Activated CD4-positive, alpha-beta memory T cell treated with anti-CD3 and anti-CD28 coated beads for 36 hours (primary cell): ENCODE measurements around the gene CFAP73. TPM values are rescaled to one million over a fixed set of nuclear protein-coding genes. Genes with fewer than 3 reads are reported as not detected.

ENCODE experiments used
- CTCF ChIA-PET: fragments of 350-600 bp; sonication (Branson Sonifier 250); formaldehyde crosslinking; loops from one replicate; lab custom pipeline; 2021; ENCODE audit warnings: antibody characterized with exemption, inconsistent platforms; lab: Charles Lee
- POLR2A ChIA-PET: fragments of 350-600 bp; sonication (Branson Sonifier 250); formaldehyde crosslinking; loops from one replicate; lab custom pipeline; 2021; ENCODE audit warnings: antibody characterized with exemption; lab: Charles Lee
- DNase-seq: peaks from one replicate; pipeline ENCODE4 v3.0.0-alpha.2; 2020
- H3K27ac Mint-ChIP-seq: one replicate; pipeline ENCODE4 v1.8.0; 2021; ENCODE audit warnings: mixed read lengths
- H3K27me3 Mint-ChIP-seq: one replicate; pipeline ENCODE4 v1.8.0; 2021; ENCODE audit warnings: mixed read lengths
- H3K36me3 Mint-ChIP-seq: one replicate; pipeline ENCODE4 v1.8.0; 2021; ENCODE audit warnings: mixed read lengths
- H3K4me1 Mint-ChIP-seq: one replicate; pipeline ENCODE4 v1.8.0; 2021; ENCODE audit warnings: low read depth, mixed read lengths
- H3K4me3 Mint-ChIP-seq: one replicate; pipeline ENCODE4 v1.8.0; 2021; ENCODE audit warnings: mild to moderate bottlenecking, mixed read lengths
- H3K9me3 Mint-ChIP-seq: one replicate; pipeline ENCODE4 v1.8.0; 2021; ENCODE audit warnings: mixed read lengths
- intact Hi-C: fragments of 100-400 bp; cut with micrococcal nuclease; formaldehyde crosslinking; loops from one replicate; pipeline ENCODE4 v1.15.1; 2023
- total RNA-seq, 2 experiments: library from RNA; stranded (reverse); gene quantifications; one replicate each; pipeline ENCODE4 v1.2.3, GENCODE V29; 2021

The CFAP73 gene
- total RNA-seq, 2 experiments from 2014 or later: 0.90 to 0.94 TPM

DNA sequence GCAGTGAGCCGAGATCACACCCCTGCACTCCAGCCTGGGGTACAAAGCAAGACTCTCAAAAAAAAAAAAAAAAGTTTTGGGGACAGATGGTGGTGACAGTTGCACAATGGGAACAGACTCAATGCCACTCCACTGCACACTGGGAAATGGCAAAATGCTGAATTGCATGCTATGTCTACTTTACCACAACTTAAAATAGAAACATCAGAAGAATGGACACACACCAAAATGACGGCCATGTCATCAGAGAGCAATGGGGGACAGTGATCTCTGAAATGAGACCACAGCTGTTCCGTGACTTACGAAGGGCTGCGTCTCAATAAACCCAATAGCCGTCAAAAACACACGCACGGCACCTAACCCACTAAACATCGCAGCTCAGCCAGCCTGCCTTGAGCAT lies 22.0 kb downstream of the CFAP73 start:
- Mint-ChIP-seq H3K4me1 (peaks cover 2% of the 10 kb centered on the region), H3K36me3 (peaks cover 51% of the 10 kb centered on the region), H3K27ac (no peak overlapping the region), H3K27me3 (no peaks in the 10 kb centered on the region), H3K9me3 (no peaks in the 10 kb centered on the region), H3K4me3 (no peak overlapping the region)
- intact Hi-C loops: no loop called here
- ChIA-PET CTCF (interaction anchor here (1.5 to 6.3 kb wide), 4 partner anchors 10 to 178 kb away, joined by 4 to 60 read pairs (median 8); no protein-coding TSS in a partner anchor), POLR2A (no interaction called here)
- DNase-seq: no peak

DNA sequence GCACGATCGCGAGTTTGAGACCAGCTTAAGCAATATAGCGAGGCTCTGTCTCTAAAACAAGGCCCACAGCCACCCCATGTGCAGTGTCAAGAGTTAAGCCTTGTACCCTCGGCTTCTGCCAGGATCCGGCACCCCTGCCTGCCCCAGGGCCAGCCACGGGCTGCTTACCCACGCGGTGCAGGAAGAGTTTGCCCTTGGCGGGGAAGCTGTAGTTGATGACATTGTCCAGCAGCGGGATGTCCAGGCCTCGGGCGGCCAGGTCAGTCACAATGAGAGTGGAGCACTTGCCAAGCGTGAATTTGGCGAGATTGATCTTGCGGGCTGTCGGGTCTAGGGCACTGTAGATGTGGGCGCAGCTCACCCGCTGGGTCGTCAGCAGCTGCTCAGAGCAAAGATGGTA lies 22.7 kb downstream of the CFAP73 start:
- ChIA-PET CTCF (interaction anchor here (0.9 to 6.3 kb wide), 9 partner anchors 10 to 253 kb away, joined by 3 to 60 read pairs (median 5); no protein-coding TSS in a partner anchor), POLR2A (interaction anchor here (1.4 kb wide), 1 partner anchor 19 kb away, joined by 3 read pairs; no protein-coding TSS in a partner anchor)

DNA sequence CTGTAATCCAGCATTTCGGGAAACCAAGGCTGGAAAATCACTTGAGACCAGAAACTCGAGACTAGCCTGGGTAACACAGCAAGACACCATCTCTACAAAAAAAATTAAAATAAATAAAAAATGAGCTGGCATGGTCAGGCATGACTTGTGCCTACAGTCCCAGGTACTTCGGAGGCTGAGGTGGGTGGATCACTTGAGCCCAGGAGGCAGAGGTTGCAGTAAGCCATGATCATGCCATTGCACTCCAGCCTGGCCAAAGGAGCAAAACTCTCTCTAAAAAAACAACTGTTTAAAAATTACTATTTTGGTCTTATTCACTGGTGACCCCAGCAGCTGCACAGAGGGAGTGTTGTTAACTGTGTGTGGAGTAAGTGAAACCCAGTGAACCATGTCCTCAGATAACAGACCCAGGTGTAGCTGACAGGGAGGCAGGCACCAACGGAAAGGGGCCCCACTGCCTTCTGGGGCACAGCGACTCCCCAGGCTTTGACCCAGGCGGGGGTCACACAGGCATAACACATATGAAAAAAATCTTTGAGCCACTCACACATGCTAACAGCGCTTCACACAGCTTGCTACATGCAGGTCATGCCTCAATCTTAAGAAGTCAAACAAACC lies 23.7 kb downstream of the CFAP73 start:
- Mint-ChIP-seq H3K9me3 (peaks cover 3% of the 10 kb centered on the region), H3K27me3 (no peaks in the 10 kb centered on the region), H3K27ac (no peak overlapping the region), H3K36me3 (peaks cover 64% of the 10 kb centered on the region), H3K4me3 (no peak overlapping the region), H3K4me1 (peaks cover 2% of the 10 kb centered on the region)
- ChIA-PET POLR2A (interaction anchor here (1.4 kb wide), 1 partner anchor 20 kb away, joined by 3 read pairs; no protein-coding TSS in a partner anchor), CTCF (interaction anchor here (0.6 to 6.3 kb wide), 16 partner anchors 8 to 180 kb away, joined by 3 to 60 read pairs (median 6); partner anchors contain the start of genes DDX54 and RITA1)
- DNase-seq: no peak
- intact Hi-C loops: no loop called here

More for the DNA sequence above, 22.7 kb downstream of the CFAP73 start:
- DNase-seq: no peak
- Mint-ChIP-seq H3K4me3 (no peak overlapping the region), H3K36me3 (peaks cover 54% of the 10 kb centered on the region), H3K27ac (no peak overlapping the region), H3K9me3 (peaks cover under 1% of the 10 kb centered on the region), H3K4me1 (peaks cover 2% of the 10 kb centered on the region), H3K27me3 (no peaks in the 10 kb centered on the region)
- intact Hi-C loops: no loop called here

DNA sequence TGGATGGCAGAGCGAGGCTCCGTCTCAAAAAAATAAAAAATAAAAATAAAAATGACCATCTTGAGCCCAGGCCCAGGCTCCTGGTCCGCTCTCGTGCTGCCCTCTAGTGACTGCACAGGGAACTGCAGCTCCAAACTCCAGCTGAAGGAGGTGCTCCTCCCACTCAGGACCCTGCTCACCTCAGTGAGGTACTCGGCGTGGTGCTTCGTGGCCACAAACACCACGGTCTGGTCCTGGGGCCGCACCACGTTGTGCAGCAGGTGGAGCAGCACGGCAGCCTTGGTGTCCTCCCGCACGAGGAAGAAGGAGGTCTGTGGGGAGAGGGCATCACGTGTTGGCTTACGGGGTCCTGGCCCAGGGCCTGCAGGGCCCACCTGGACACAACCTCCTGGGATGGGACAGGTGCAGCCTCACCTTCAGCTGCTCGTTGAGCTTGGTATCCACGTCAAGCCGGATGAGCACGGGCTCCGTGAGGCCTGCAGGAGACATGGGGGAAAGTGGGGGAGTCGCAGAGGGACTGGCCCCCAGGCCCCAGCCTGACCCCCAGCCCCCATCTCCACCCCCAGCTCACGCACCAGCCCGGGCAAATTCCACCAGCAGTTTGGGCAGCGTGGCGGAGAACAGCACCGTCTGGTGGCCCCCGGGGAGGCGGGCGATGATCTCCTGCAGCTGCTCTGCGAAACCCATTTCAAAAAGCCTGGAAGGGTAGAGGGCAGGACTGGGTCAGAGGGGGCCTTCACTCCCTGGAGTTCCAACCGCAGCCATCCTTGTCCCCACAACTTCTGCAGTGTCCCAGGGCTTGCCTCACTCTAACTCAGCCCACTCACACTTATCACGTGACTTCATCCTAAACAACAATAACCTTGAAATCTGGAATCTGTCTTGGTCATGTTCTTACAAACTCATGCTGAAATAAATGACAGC lies 25.2 kb downstream of the CFAP73 start:
- Mint-ChIP-seq H3K4me1 (peaks cover 2% of the 10 kb centered on the region), H3K4me3 (no peak overlapping the region), H3K27me3 (no peaks in the 10 kb centered on the region), H3K36me3 (peaks cover 73% of the 10 kb centered on the region), H3K9me3 (peaks cover 3% of the 10 kb centered on the region), H3K27ac (no peak overlapping the region)
- DNase-seq: peak; percentile 84
- POLR2A ChIA-PET: interaction anchor here (1.5 kb wide), 1 partner anchor 21 kb away, joined by 6 read pairs; no protein-coding TSS in a partner anchor
- intact Hi-C loops: loop anchor here (1.0 kb wide), 1 partner anchor 125 kb away; no protein-coding TSS in a partner anchor
- CTCF ChIA-PET: interaction anchor here (0.6 to 6.3 kb wide), 38 partner anchors 9 to 1762 kb away, joined by 3 to 60 read pairs (median 4); partner anchors contain the start of genes DDX54, OAS2 and RITA1

DNA sequence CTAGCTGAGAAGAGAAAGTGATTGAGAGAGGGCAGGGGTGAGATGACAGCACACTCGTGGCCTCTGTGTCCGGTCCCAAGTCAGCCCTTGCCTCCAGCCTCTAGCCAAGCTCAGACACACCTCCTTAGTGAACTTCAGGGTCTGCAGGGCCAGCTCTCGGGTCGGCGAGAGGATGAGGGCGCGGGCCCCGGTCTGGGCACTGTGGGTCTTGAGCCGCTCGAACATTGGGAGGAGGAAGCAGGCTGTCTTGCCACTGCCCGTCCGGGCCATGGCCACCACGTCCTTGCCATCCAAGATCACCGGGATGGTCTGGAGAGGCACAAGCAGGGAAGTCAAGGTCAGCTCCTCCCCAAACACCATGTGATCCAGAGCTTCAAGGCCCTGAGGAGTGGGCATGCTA lies 29.5 kb downstream of the CFAP73 start:
- intact Hi-C loops: no loop called here
- H3K27me3 Mint-ChIP-seq: no peaks in the 10 kb centered on the region
- H3K4me1 Mint-ChIP-seq: peaks cover 11% of the 10 kb centered on the region
- DNase-seq: no peak
- peaks cover 3% of the 10 kb centered on the region for H3K9me3 Mint-ChIP-seq
- peaks cover 52% of the 10 kb centered on the region for H3K36me3 Mint-ChIP-seq
- CTCF ChIA-PET: no interaction called here
- no peak overlapping the region for H3K27ac Mint-ChIP-seq
- H3K4me3 Mint-ChIP-seq: no peak overlapping the region
- POLR2A ChIA-PET: no interaction called here

DNA sequence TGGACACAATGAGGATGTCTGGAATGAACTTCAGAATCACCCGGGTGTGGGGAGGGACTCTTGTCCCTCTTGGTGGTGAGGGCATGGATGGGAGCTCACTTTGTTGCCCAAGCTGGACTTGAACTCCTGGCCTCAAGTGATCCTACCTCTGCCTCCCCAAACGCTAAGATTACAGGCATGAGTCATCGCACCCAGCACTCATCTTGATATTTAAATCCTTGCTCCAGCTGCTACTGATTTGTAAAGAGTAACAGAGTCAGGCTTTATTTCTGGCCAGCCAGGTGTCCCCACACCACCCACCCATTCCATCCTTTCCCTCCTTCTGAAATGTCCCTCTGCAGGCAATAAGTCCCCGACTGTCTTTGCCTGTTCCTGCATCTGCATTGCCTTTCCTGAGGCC lies 30.8 kb downstream of the CFAP73 start:
- peaks cover 3% of the 10 kb centered on the region for H3K9me3 Mint-ChIP-seq
- no peaks in the 10 kb centered on the region for H3K27me3 Mint-ChIP-seq
- DNase-seq: no peak
- H3K4me3 Mint-ChIP-seq: no peak overlapping the region
- peaks cover 9% of the 10 kb centered on the region for H3K4me1 Mint-ChIP-seq
- peaks cover 46% of the 10 kb centered on the region for H3K36me3 Mint-ChIP-seq
- intact Hi-C loops: loop anchor here (10.0 kb wide), 1 partner anchor 154 kb away; the partner anchor contains the start of gene SLC8B1
- no peak overlapping the region for H3K27ac Mint-ChIP-seq
- CTCF ChIA-PET: interaction anchor here (1.0 kb wide), 1 partner anchor 132 kb away, joined by 3 read pairs; no protein-coding TSS in a partner anchor
- POLR2A ChIA-PET: interaction anchor here (0.6 kb wide), 1 partner anchor 107 kb away, joined by 5 read pairs; no protein-coding TSS in a partner anchor

DNA sequence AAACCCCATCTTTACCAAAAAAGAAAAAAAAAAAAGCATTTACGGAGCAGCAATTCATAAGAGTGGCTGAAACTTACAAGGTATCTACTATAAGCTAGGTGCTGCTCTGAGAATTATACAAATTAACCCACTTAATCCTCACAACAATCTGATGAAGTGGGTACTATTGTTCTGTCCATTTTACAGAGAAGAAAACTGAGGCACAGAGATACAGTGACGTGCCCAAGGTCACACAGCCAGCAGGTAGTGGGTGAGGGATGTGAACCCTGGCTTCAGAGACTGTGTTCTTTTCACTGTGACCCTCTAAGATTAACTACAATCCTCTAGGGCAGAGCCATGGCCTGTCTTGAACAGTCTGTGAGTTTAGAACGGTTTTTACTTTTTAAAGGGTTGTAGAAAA lies 32.5 kb downstream of the CFAP73 start:
- Mint-ChIP-seq H3K27ac (no peak overlapping the region), H3K27me3 (no peaks in the 10 kb centered on the region), H3K9me3 (peaks cover 3% of the 10 kb centered on the region), H3K4me1 (peaks cover 19% of the 10 kb centered on the region), H3K4me3 (no peak overlapping the region), H3K36me3 (peaks cover 40% of the 10 kb centered on the region)
- POLR2A ChIA-PET: interaction anchor here (0.6 to 1.0 kb wide), 2 partner anchors 42 to 96 kb away, joined by 4 to 8 read pairs; no protein-coding TSS in a partner anchor
- DNase-seq: no peak
- intact Hi-C loops: loop anchor here (10.0 kb wide), 1 partner anchor 153 kb away; the partner anchor contains the start of gene SLC8B1
- CTCF ChIA-PET: no interaction called here

DNA sequence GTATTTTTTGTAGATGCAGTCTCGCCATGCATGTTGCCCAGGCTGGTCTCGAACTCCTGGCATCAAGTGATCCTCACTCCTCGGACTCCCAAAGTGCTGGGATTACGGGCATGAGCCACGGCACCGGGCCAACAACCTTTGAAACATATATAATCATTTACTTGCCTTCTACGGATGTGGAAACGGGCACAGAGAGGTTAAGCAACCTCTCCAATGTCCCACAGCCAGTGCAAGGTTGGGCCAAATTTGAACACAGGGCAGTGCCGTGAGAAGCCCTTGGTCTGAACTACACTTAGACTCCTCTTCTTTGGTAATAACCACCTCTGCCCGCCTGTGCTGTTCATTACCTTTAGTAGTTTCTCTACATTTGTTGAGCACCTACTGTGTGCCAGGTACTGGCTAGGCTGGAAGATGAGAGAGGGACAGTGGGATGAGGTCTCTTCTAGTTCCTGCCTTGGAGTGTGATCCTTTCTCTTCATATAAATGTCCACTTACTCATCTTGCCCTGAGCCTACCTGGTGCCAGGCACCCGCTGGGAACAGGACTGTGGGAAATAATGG lies 33.6 kb downstream of the CFAP73 start:
- H3K27ac Mint-ChIP-seq: peak overlapping the region; percentile 38
- ChIA-PET POLR2A (interaction anchor here (0.6 to 1.5 kb wide), 2 partner anchors 48 to 124 kb away, joined by 3 read pairs; no protein-coding TSS in a partner anchor), CTCF (interaction anchor here (1.3 kb wide), 1 partner anchor 30 kb away, joined by 3 read pairs; no protein-coding TSS in a partner anchor)
- H3K36me3 Mint-ChIP-seq: peaks cover 30% of the 10 kb centered on the region
- no peaks in the 10 kb centered on the region for H3K9me3 Mint-ChIP-seq
- intact Hi-C loops: loop anchor here (10.0 kb wide), 1 partner anchor 152 kb away; the partner anchor contains the start of gene SLC8B1
- H3K27me3 Mint-ChIP-seq: no peaks in the 10 kb centered on the region
- peaks cover 24% of the 10 kb centered on the region for H3K4me1 Mint-ChIP-seq
- peak overlapping the region; percentile 94 for H3K4me3 Mint-ChIP-seq
- DNase-seq: no peak

DNA sequence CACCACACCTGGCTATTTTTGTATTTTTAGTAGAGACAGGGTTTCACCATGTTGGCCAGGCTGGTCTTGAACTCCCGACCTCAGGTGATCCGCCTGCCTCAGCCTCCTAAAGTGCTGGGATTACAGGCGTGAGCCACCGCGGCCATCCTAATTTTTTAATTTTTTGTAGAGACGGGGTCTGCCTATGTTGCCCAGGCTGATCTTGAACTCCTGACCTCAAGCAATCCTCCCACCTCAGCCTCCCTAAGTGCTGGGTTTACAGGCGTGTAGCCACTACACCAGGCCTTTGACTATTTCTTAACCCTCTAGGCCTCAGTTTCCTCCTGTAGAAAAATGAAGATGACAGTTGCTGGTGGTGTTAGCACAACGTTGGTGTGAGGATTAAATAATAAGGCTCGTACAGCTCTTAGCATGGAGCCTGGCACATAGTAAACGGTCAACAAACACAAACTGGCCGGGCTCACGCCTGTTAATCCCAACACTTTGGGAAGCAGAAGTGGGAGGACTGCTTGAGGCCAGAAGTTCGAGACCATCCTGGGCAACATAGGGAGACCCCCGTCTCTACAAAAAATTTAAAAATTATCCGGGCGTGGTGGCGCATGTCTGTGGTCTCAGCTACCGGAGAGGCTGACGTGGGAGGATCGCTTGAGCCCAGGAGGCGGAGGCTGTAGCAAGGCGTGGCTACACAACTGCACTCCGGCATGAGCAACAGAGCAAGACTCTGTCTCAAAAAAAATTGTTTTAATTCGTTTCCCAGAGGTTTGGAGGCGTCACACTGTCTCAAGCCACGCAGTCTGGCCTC lies 34.8 kb downstream of the CFAP73 start:
- H3K36me3 Mint-ChIP-seq: peaks cover 23% of the 10 kb centered on the region
- H3K27me3 Mint-ChIP-seq: no peaks in the 10 kb centered on the region
- intact Hi-C loops: loop anchor here (1.0 to 10.0 kb wide), 4 partner anchors 37 to 175 kb away; partner anchors contain the start of genes PLBD2, SLC8B1 and TPCN1
- CTCF ChIA-PET: interaction anchor here (0.7 to 3.0 kb wide), 5 partner anchors 11 to 191 kb away, joined by 3 to 18 read pairs (median 5); partner anchors contain the start of gene SLC8B1
- POLR2A ChIA-PET: interaction anchor here (1.0 to 2.6 kb wide), 6 partner anchors 24 to 192 kb away, joined by 3 to 14 read pairs (median 4); partner anchors contain the start of genes SLC8B1 and TPCN1
- H3K27ac Mint-ChIP-seq: peak overlapping the region; percentile 93
- no peak for DNase-seq
- H3K4me1 Mint-ChIP-seq: peaks cover 24% of the 10 kb centered on the region
- no peaks in the 10 kb centered on the region for H3K9me3 Mint-ChIP-seq
- peak overlapping the region; percentile 94 for H3K4me3 Mint-ChIP-seq

DNA sequence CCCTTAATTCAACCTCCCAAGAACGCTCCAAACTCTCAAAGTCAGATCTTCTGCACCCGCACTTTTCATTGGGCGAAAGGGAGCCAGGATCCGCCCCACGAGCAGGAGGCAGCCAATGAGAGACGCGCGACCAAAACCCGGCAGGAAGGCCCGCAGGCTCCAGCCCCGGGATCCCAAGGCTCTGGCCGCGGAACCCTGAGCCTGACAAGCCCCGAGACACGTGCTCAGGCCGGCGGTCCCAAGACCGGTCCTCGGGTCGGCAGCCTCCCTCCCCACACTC lies 35.3 kb downstream of the CFAP73 start:
- peak; percentile 93 for DNase-seq
- peaks cover 21% of the 10 kb centered on the region for H3K36me3 Mint-ChIP-seq
- POLR2A ChIA-PET: interaction anchor here (0.7 to 2.6 kb wide), 9 partner anchors 12 to 245 kb away, joined by 3 to 14 read pairs (median 4); partner anchors contain the start of genes OAS2 and TPCN1
- peak overlapping the region; percentile 93 for H3K27ac Mint-ChIP-seq
- H3K27me3 Mint-ChIP-seq: no peaks in the 10 kb centered on the region
- CTCF ChIA-PET: interaction anchor here (0.8 to 3.0 kb wide), 3 partner anchors 11 to 192 kb away, joined by 5 to 18 read pairs (median 7); partner anchors contain the start of gene SLC8B1
- intact Hi-C loops: loop anchor here (1.0 to 10.0 kb wide), 5 partner anchors 23 to 174 kb away; partner anchors contain the start of genes PLBD2, SLC8B1 and TPCN1
- peaks cover 24% of the 10 kb centered on the region for H3K4me1 Mint-ChIP-seq
- peak overlapping the region; percentile 94 for H3K4me3 Mint-ChIP-seq
- H3K9me3 Mint-ChIP-seq: no peaks in the 10 kb centered on the region
